HCT116 (cell line): ENCODE results near the gene METTL25B. TPM values are rescaled to one million over a fixed set of nuclear protein-coding genes. Genes with fewer than 3 reads are reported as not detected.

Experiments
- ATAC-seq: fragments of 200-7000 bp; cut with Tn5 transposase; 2 replicates; pipeline ENCODE4 v1.9.1; 2020; ENCODE audit warnings: mild to moderate bottlenecking, moderate library complexity
- BruUV-seq: library from RNA; stranded (reverse); fragments of 400-500 nt; replicated peaks from 2 replicates; lab custom pipeline; 2021; lab: Mats Ljungman, UMichigan
- CTCF ChIA-PET: fragments of 300-600 bp; sonication (Branson Sonifier 250); formaldehyde crosslinking; loops from one replicate; lab custom pipeline; 2021; ENCODE audit warnings: antibody characterized with exemption; lab: Charles Lee
- POLR2A ChIA-PET: fragments of 300-600, 350-600 bp; sonication (Branson Sonifier 250); formaldehyde crosslinking; loops from one replicate; lab custom pipeline; 2021; ENCODE audit warnings: antibody characterized with exemption; lab: Charles Lee
- RAD21 ChIA-PET, 2 experiments: fragments of 300-600 bp; sonication (Branson Sonifier 250); formaldehyde crosslinking; loops; one replicate each; lab custom pipeline; 2023; ENCODE audit warnings: low total read pairs in 2 of 2; ENCODE audit not compliant: uncharacterized antibody in 2 of 2, unreplicated experiment in 2 of 2, low non-redundant PET in 1 of 2; lab: Charles Lee
- DNase-seq: peaks from one replicate; pipeline ENCODE4 v3.0.0-alpha.2; 2010; ENCODE audit warnings: low read depth, low spot score
- H2AFZ ChIP-seq: fragments of 200-600 bp; shearing (Covaris generic), sonication (generic); 2 replicates; pipeline ENCODE4 v1.6.1; 2017; ENCODE audit warnings: low read depth, mixed run types, mixed read lengths, antibody characterized with exemption, low read length; ENCODE audit not compliant: poor library complexity, severe bottlenecking
- H3K27ac ChIP-seq: 2 replicates; pipeline ENCODE4 v1.5.1; 2012; ENCODE audit warnings: low read depth, low read length
- H3K27me3 ChIP-seq: fragments of 200-600 bp; sonication (generic); 2 replicates; pipeline ENCODE4 v1.6.1; 2016; ENCODE audit warnings: mixed run types, low read length, mixed read lengths; ENCODE audit not compliant: insufficient read depth
- H3K36me3 ChIP-seq, 2 experiments: fragments of 200-500 bp in 1 of 2; fragments of 200-600 bp in 1 of 2; sonication (Bioruptor generic) in 1 of 2; sonication (generic) in 1 of 2; 2 replicates each; pipeline versions ENCODE4 v1.5.1 to v1.6.1; 2014 to 2016; ENCODE audit warnings: low read length in 2 of 2, inconsistent platforms in 1 of 2, mixed read lengths in 1 of 2, mixed run types in 1 of 2; ENCODE audit not compliant: insufficient read depth in 2 of 2, control insufficient read depth in 1 of 2
- H3K4me1 ChIP-seq, 2 experiments: fragments of 200-600 bp in 1 of 2; sonication (generic) in 1 of 2; 2 replicates each; pipeline versions ENCODE4 v1.5.1 to v1.6.1; 2012 to 2017; ENCODE audit warnings: low read length in 2 of 2, inconsistent platforms in 1 of 2, mild to moderate bottlenecking in 1 of 2, mixed read lengths in 1 of 2, mixed run types in 1 of 2, moderate library complexity in 1 of 2; ENCODE audit not compliant: insufficient read depth in 2 of 2, control insufficient read depth in 1 of 2
- H3K4me2 ChIP-seq: fragments of 200-600 bp; sonication (generic); 2 replicates; pipeline ENCODE4 v1.6.1; 2017; ENCODE audit warnings: mixed run types, low read length, mixed read lengths
- H3K4me3 ChIP-seq, 2 experiments: fragments of 200-600 bp in 1 of 2; sonication (generic) in 1 of 2; replicated peaks in 1 of 2; 2 replicates each; pipeline ENCODE4 v1.5.1; 2011 to 2016; ENCODE audit warnings: low read length in 2 of 2, control low read depth in 1 of 2, low read depth in 1 of 2, mild to moderate bottlenecking in 1 of 2, mixed read lengths in 1 of 2, mixed run types in 1 of 2
- H3K79me2 ChIP-seq: fragments of 200-600 bp; sonication (generic); 2 replicates; pipeline ENCODE4 v1.6.1; 2017; ENCODE audit warnings: mild to moderate bottlenecking, mixed run types, low read length, moderate library complexity, mixed read lengths; ENCODE audit not compliant: insufficient read depth
- H3K9ac ChIP-seq: fragments of 200-600 bp; sonication (generic); 2 replicates; pipeline ENCODE4 v1.6.1; 2016; ENCODE audit warnings: low read length, mixed read lengths
- H3K9me2 ChIP-seq: fragments of 200-600 bp; sonication (generic), shearing (Covaris generic); 2 replicates; pipeline ENCODE4 v1.6.1; 2017; ENCODE audit warnings: mixed run types, mild to moderate bottlenecking, moderate library complexity; ENCODE audit not compliant: insufficient read depth
- H3K9me3 ChIP-seq, 2 experiments: fragments of 200-500 bp in 1 of 2; fragments of 200-600 bp in 1 of 2; sonication (Bioruptor generic) in 1 of 2; sonication (generic) in 1 of 2; 2 replicates each; pipeline ENCODE4 v1.6.1; 2014 to 2017; ENCODE audit warnings: low read length in 2 of 2, mixed read lengths in 2 of 2, inconsistent platforms in 1 of 2, low read depth in 1 of 2, mild to moderate bottlenecking in 1 of 2, mixed run types in 1 of 2, moderate library complexity in 1 of 2; ENCODE audit not compliant: control insufficient read depth in 1 of 2, insufficient read depth in 1 of 2
- H4K20me1 ChIP-seq: fragments of 200-600 bp; sonication (generic), shearing (Covaris generic); 2 replicates; pipeline ENCODE4 v1.6.1; 2017; ENCODE audit warnings: mixed run types, mild to moderate bottlenecking, moderate library complexity; ENCODE audit not compliant: insufficient read depth
- ATF3 ChIP-seq: IDR thresholded peaks from 2 replicates; pipeline ENCODE4 v1.6.1; 2012
- CBX3 ChIP-seq: IDR thresholded peaks from 2 replicates; pipeline ENCODE4 v1.6.1; 2012; ENCODE audit warnings: low read depth
- CEBPB ChIP-seq: IDR thresholded peaks from 2 replicates; pipeline ENCODE4 v1.6.1; 2012; ENCODE audit warnings: low read depth
- CTCF ChIP-seq, 3 experiments: fragments of 200-600 bp in 1 of 3; sonication (generic) in 1 of 3; IDR thresholded peaks in 2 of 3; conservative IDR thresholded peaks in 1 of 3; 2 replicates each; pipeline ENCODE4 v1.5.1; 2012 to 2017; ENCODE audit warnings: low read depth in 2 of 3, low read length in 2 of 3, antibody characterized with exemption in 1 of 3, borderline replicate concordance in 1 of 3, control low read depth in 1 of 3, mild to moderate bottlenecking in 1 of 3, mixed read lengths in 1 of 3, mixed run types in 1 of 3, moderate library complexity in 1 of 3; ENCODE audit not compliant: insufficient read depth in 1 of 3
- EZH2 ChIP-seq: fragments of 200-600 bp; sonication (generic); IDR thresholded peaks from 2 replicates; pipeline ENCODE4 v1.6.1; 2017; ENCODE audit warnings: antibody characterized with exemption, mixed run types
- FOSL1 ChIP-seq: IDR thresholded peaks from 2 replicates; pipeline ENCODE4 v1.6.1; 2012; ENCODE audit warnings: low read depth
- MAX ChIP-seq: IDR thresholded peaks from 2 replicates; pipeline ENCODE4 v1.6.1; 2012
- POLR2AphosphoS5 ChIP-seq: IDR thresholded peaks from 2 replicates; pipeline ENCODE4 v1.6.1; 2011; ENCODE audit warnings: mild to moderate bottlenecking, low read depth, low read length, moderate library complexity
- REST ChIP-seq: IDR thresholded peaks from 2 replicates; pipeline ENCODE4 v1.6.1; 2012; ENCODE audit warnings: low read depth
- intact Hi-C: fragments of 100-400 bp; cut with micrococcal nuclease; formaldehyde crosslinking; loops from 2 replicates; pipeline ENCODE4 v1.10.0; 2022
- total RNA-seq: library from RNA; stranded (reverse); gene quantifications from one replicate; pipeline ENCODE4 v1.2.1, GENCODE V29; 2021; ENCODE audit not compliant: unreplicated experiment

The METTL25B gene
- total RNA-seq, 1 experiment from 2014 or later, result 36.5 TPM

GRCh38 chr1:156681196-156681960 lies 46.9 kb upstream of the METTL25B start (continued):
- TF ChIP-seq CEBPB (no peak), FOSL1 (no peak)

GRCh38 chr1:156682166-156682890 lies 45.9 kb upstream of the METTL25B start:
- DNase-seq, result no peak
- RAD21 ChIA-PET, result interaction anchor here in 1 of 2 experiments (0.9 kb wide), 1 partner anchor 178 kb away, joined by 3 read pairs; the partner anchor contains the start of gene NTRK1
- Histone ChIP-seq H3K36me3 (no peaks in the 10 kb centered on the region), H2AFZ (no peak overlapping the region), H3K79me2 (no peaks in the 10 kb centered on the region), H3K9me3 (no peaks in the 10 kb centered on the region), H4K20me1 (no peaks in the 10 kb centered on the region), H3K9ac (no peak overlapping the region), H3K27me3 (no peaks in the 10 kb centered on the region), H3K4me3 (no peak overlapping the region), H3K4me2 (no peak overlapping the region), H3K4me1 (peaks cover 28 to 49% of the 10 kb centered on the region in 2 experiments), H3K9me2 (no peaks in the 10 kb centered on the region), H3K27ac (no peak overlapping the region)
- POLR2A ChIA-PET, result interaction anchor here (0.8 to 1.4 kb wide), 3 partner anchors 21 to 55 kb away, joined by 4 to 8 read pairs (median 5); no protein-coding TSS in a partner anchor
- intact Hi-C loops, result no loop called here
- no TSS peak for BruUV-seq
- peak; percentile 55 for ATAC-seq
- TF ChIP-seq CBX3 (no peak), CTCF (IDR thresholded peaks at IDR 0.05 in 2 of 3, conservative IDR thresholded peaks at IDR 0.05 in 1 of 3; ENCODE audit: borderline replicate concordance in 1 of 3, insufficient read depth in 1 of 3, low read depth in 2 of 3, low read length in 2 of 3) (peak in 1 of 3 experiments; percentile 38; a peak in 2 of 6 replicates), MAX (no peak), ATF3 (no peak), EZH2 (no peak), CEBPB (no peak), REST (no peak), POLR2AphosphoS5 (no peak)
- CTCF ChIA-PET, result interaction anchor here (0.9 to 2.6 kb wide), 5 partner anchors 11 to 178 kb away, joined by 3 to 13 read pairs (median 9); partner anchors contain the start of genes CRABP2 and NTRK1
